H1 (cell line): Measurements from ENCODE around the gene EVI5. TPM values are rescaled to one million over a fixed set of nuclear protein-coding genes. Genes with fewer than 3 reads are reported as not detected.

Source experiments
- CTCF ChIA-PET: fragments of 300-600 bp; sonication (Branson Sonifier 250); formaldehyde crosslinking; loops from one replicate; lab custom pipeline; 2021; ENCODE audit not compliant: partially characterized antibody; lab: Charles Lee
- POLR2A ChIA-PET: fragments of 300-600 bp; sonication (Branson Sonifier 250); formaldehyde crosslinking; loops from one replicate; lab custom pipeline; 2021; ENCODE audit warnings: inconsistent platforms; ENCODE audit not compliant: partially characterized antibody; lab: Charles Lee
- DNase-seq, 2 experiments: peaks; one replicate each; pipeline versions ENCODE4 v3.0.0 to v3.0.0-alpha.2; 2010 to 2022; ENCODE audit warnings: low spot score in 2 of 2, low read depth in 1 of 2, mixed read lengths in 1 of 2
- FAIRE-seq: peaks from 2 replicates; lab custom pipeline; 2011; peaks lifted over from hg19 to GRCh38; lab: Jason Lieb, UNC
- H2AFZ ChIP-seq: 2 replicates; pipeline ENCODE4 v1.8.1; 2012; ENCODE audit warnings: low read length, inconsistent platforms
- H2AK5ac ChIP-seq: 2 replicates; pipeline ENCODE4 v1.6.1; 2013; ENCODE audit warnings: low read depth, low read length
- H2BK120ac ChIP-seq: replicated peaks from 2 replicates; pipeline ENCODE3; 2013; ENCODE audit warnings: low read depth, low read length, inconsistent platforms
- H2BK12ac ChIP-seq: 2 replicates; pipeline ENCODE4 v1.6.1; 2013; ENCODE audit warnings: low read depth, low read length
- H2BK15ac ChIP-seq: 2 replicates; pipeline ENCODE4 v1.6.1; 2013; ENCODE audit warnings: low read length
- H2BK20ac ChIP-seq: 2 replicates; pipeline ENCODE4 v1.6.1; 2013; ENCODE audit warnings: low read length
- H2BK5ac ChIP-seq: 2 replicates; pipeline ENCODE4 v1.6.1; 2013; ENCODE audit warnings: low read depth, low read length
- H3K14ac ChIP-seq: 2 replicates; pipeline ENCODE4 v1.6.1; 2013; ENCODE audit warnings: inconsistent platforms; ENCODE audit not compliant: insufficient read length
- H3K18ac ChIP-seq: 2 replicates; pipeline ENCODE4 v1.6.1; 2013; ENCODE audit warnings: low read length; ENCODE audit errors: extremely low read depth
- H3K23ac ChIP-seq: 2 replicates; pipeline ENCODE4 v1.6.1; 2013; ENCODE audit warnings: inconsistent platforms; ENCODE audit not compliant: insufficient read length
- H3K23me2 ChIP-seq: 2 replicates; pipeline ENCODE4 v1.6.1; 2013; ENCODE audit warnings: low read depth, low read length
- H3K27ac ChIP-seq: 2 replicates; pipeline ENCODE4 v1.6.1; 2011; ENCODE audit warnings: low read depth, low read length, inconsistent platforms
- H3K27me3 ChIP-seq, 4 experiments: replicated peaks in 1 of 4; 1 replicate in 1 of 4; 2 replicates in 3 of 4; pipeline versions ENCODE4 v1.6.1 to v1.8.1; 2011 to 2013; ENCODE audit warnings: low read length in 3 of 4, mild to moderate bottlenecking in 3 of 4, inconsistent platforms in 2 of 4, mixed read lengths in 2 of 4, moderate library complexity in 1 of 4; ENCODE audit not compliant: control insufficient read depth in 3 of 4, insufficient read depth in 3 of 4; ENCODE audit errors: extremely low read depth in 1 of 4
- H3K36me3 ChIP-seq, 4 experiments: 2 replicates each; pipeline versions ENCODE4 v1.6.1 to v1.8.1; 2011 to 2013; ENCODE audit warnings: mild to moderate bottlenecking in 4 of 4, low read length in 3 of 4, moderate library complexity in 2 of 4, control low read depth in 1 of 4, inconsistent platforms in 1 of 4; ENCODE audit not compliant: insufficient read depth in 4 of 4, control insufficient read depth in 2 of 4
- H3K4ac ChIP-seq: replicated peaks from 2 replicates; pipeline ENCODE3; 2013; ENCODE audit warnings: low read length, low read depth, mixed read lengths, inconsistent platforms; ENCODE audit not compliant: insufficient read length
- H3K4me1 ChIP-seq, 4 experiments: replicated peaks in 1 of 4; 1 replicate in 1 of 4; 2 replicates in 3 of 4; pipeline versions ENCODE4 v1.6.1 to v1.8.1; 2011 to 2013; ENCODE audit warnings: low read length in 3 of 4, inconsistent platforms in 2 of 4, mixed read lengths in 1 of 4; ENCODE audit not compliant: insufficient read depth in 4 of 4, control insufficient read depth in 3 of 4
- H3K4me2 ChIP-seq, 2 experiments: 2 replicates each; pipeline versions ENCODE4 v1.6.1 to v1.8.1; 2011 to 2013; ENCODE audit warnings: low read depth in 2 of 2, low read length in 2 of 2, control low read depth in 1 of 2, inconsistent platforms in 1 of 2, mild to moderate bottlenecking in 1 of 2; ENCODE audit not compliant: insufficient read depth in 1 of 2
- H3K4me3 ChIP-seq, 4 experiments: fragments of 200-600, 300-600 bp in 1 of 4; sonication (generic), shearing (Covaris generic), sonication (Bioruptor Twin) in 1 of 4; 2 replicates each; pipeline versions ENCODE4 v1.5.1 to v1.8.1; 2011 to 2016; ENCODE audit warnings: low read length in 4 of 4, low read depth in 3 of 4, control low read depth in 2 of 4, inconsistent platforms in 2 of 4, mild to moderate bottlenecking in 2 of 4, mixed read lengths in 1 of 4, moderate library complexity in 1 of 4; ENCODE audit not compliant: insufficient read depth in 2 of 4; ENCODE audit errors: extremely low read depth in 1 of 4
- H3K56ac ChIP-seq: replicated peaks from 2 replicates; pipeline ENCODE3; 2013; ENCODE audit warnings: low read depth, mild to moderate bottlenecking, mixed read lengths, low read length, inconsistent platforms; ENCODE audit not compliant: insufficient read length
- H3K79me1 ChIP-seq: 2 replicates; pipeline ENCODE4 v1.6.1; 2013; ENCODE audit warnings: low read depth, low read length, control low read depth
- H3K79me2 ChIP-seq, 2 experiments: 2 replicates each; pipeline versions ENCODE4 v1.6.1 to v1.8.1; 2012 to 2013; ENCODE audit warnings: low read length in 2 of 2, mild to moderate bottlenecking in 2 of 2, inconsistent platforms in 1 of 2; ENCODE audit not compliant: insufficient read depth in 2 of 2, control insufficient read depth in 1 of 2
- H3K9ac ChIP-seq, 4 experiments: replicated peaks in 1 of 4; 1 replicate in 1 of 4; 2 replicates in 3 of 4; pipeline versions ENCODE4 v1.6.1 to v1.8.1; 2011 to 2013; ENCODE audit warnings: low read depth in 3 of 4, low read length in 3 of 4, control low read depth in 2 of 4, mild to moderate bottlenecking in 2 of 4, moderate library complexity in 2 of 4, inconsistent platforms in 1 of 4; ENCODE audit errors: extremely low read depth in 1 of 4
- H3K9me3 ChIP-seq, 2 experiments: 2 replicates each; pipeline versions ENCODE4 v1.6.1 to v1.8.1; 2012 to 2013; ENCODE audit warnings: mild to moderate bottlenecking in 2 of 2, moderate library complexity in 2 of 2, control low read depth in 1 of 2, inconsistent platforms in 1 of 2, low read depth in 1 of 2, low read length in 1 of 2, mixed read lengths in 1 of 2; ENCODE audit not compliant: insufficient read depth in 2 of 2
- H4K20me1 ChIP-seq, 2 experiments: replicated peaks in 1 of 2; 2 replicates each; pipeline versions ENCODE3 to v1.8.1; 2011 to 2013; ENCODE audit warnings: inconsistent platforms in 2 of 2, low read length in 2 of 2, mild to moderate bottlenecking in 1 of 2; ENCODE audit not compliant: insufficient read depth in 2 of 2, control insufficient read depth in 1 of 2
- H4K5ac ChIP-seq: 2 replicates; pipeline ENCODE4 v1.6.1; 2013; ENCODE audit warnings: low read length, low read depth, mixed read lengths, inconsistent platforms; ENCODE audit not compliant: insufficient read length
- H4K8ac ChIP-seq: 2 replicates; pipeline ENCODE4 v1.8.0; 2013; ENCODE audit warnings: mild to moderate bottlenecking, moderate library complexity, low read length, inconsistent platforms; ENCODE audit not compliant: insufficient read depth; ENCODE audit errors: extremely low read depth
- H4K91ac ChIP-seq: replicated peaks from 2 replicates; pipeline ENCODE3; 2013; ENCODE audit warnings: low read length, mixed read lengths, inconsistent platforms; ENCODE audit not compliant: insufficient read length
- ATF2 ChIP-seq: IDR thresholded peaks from 2 replicates; pipeline ENCODE4 v1.6.1; 2012; ENCODE audit warnings: low read length, inconsistent platforms
- EGR1 ChIP-seq: IDR thresholded peaks from 2 replicates; pipeline ENCODE4 v1.6.1; 2011; ENCODE audit warnings: low read depth, low read length, borderline replicate concordance
- FOSL1 ChIP-seq: IDR thresholded peaks from 2 replicates; pipeline ENCODE4 v1.6.1; 2011; ENCODE audit warnings: mild to moderate bottlenecking, low read depth, low read length, moderate library complexity; ENCODE audit not compliant: insufficient read depth
- GTF2F1 ChIP-seq: IDR thresholded peaks from 2 replicates; pipeline ENCODE4 v1.6.1; 2012; ENCODE audit warnings: low read depth, low read length, improper control_type of control experiment, borderline replicate concordance
- HDAC2 ChIP-seq, 2 experiments: fragments of 300-600 bp in 1 of 2; sonication (generic) in 1 of 2; IDR thresholded peaks; 2 replicates each; pipeline ENCODE4 v1.6.1; 2011 to 2012; ENCODE audit warnings: low read depth in 2 of 2, low read length in 2 of 2, mild to moderate bottlenecking in 2 of 2, moderate library complexity in 2 of 2, borderline replicate concordance in 1 of 2, inconsistent platforms in 1 of 2
- JUND ChIP-seq: IDR thresholded peaks from 2 replicates; pipeline ENCODE4 v1.6.1; 2011; ENCODE audit warnings: mild to moderate bottlenecking, improper control_type of control experiment, low read length
- MAFK ChIP-seq: IDR thresholded peaks from 2 replicates; pipeline ENCODE4 v1.6.1; 2012; ENCODE audit warnings: low read depth, mild to moderate bottlenecking, improper control_type of control experiment, low read length
- POLR2AphosphoS5 ChIP-seq: IDR thresholded peaks from 2 replicates; pipeline ENCODE4 v1.6.1; 2011; ENCODE audit warnings: low read depth, low read length
- RAD21 ChIP-seq, 2 experiments: IDR thresholded peaks in 1 of 2; conservative IDR thresholded peaks in 1 of 2; 2 replicates each; pipeline ENCODE4 v1.6.1; 2011; ENCODE audit warnings: low read depth in 2 of 2, low read length in 2 of 2, improper control_type of control experiment in 1 of 2, inconsistent platforms in 1 of 2, mild to moderate bottlenecking in 1 of 2, moderate library complexity in 1 of 2
- SIRT6 ChIP-seq: IDR thresholded peaks from one replicate; pipeline ENCODE4 v1.7.1; 2012; ENCODE audit warnings: low read length, inconsistent platforms
- ZNF274 ChIP-seq: IDR thresholded peaks from 2 replicates; pipeline ENCODE4 v1.7.0; 2012; ENCODE audit warnings: low read length, borderline replicate concordance; ENCODE audit errors: extremely low read depth
- WGBS, 2 experiments: shearing (Covaris generic) in 1 of 2; methylation state at CpG; one replicate each; pipeline versions ENCODE4 v1.1.6 to v1.1.7; 2013 to 2015; ENCODE audit warnings: low lambda C conversion rate in 2 of 2, mixed read lengths in 2 of 2, inconsistent platforms in 1 of 2, low coverage in 1 of 2, missing lambda C conversion rate in 1 of 2; ENCODE audit not compliant: insufficient replicate concordance in 2 of 2, insufficient coverage in 1 of 2, insufficient read length in 1 of 2; ENCODE audit errors: extremely low coverage in 1 of 2, missing lambda C conversion rate in 1 of 2; 5-methylcytosine and 5-hydroxymethylcytosine counted together
- polyA plus RNA-seq, 7 experiments: library from polyadenylated mRNA; depleted of rRNA in 3 of 7; stranded (reverse) in 5 of 7; unstranded in 2 of 7; fragments of >200 nt in 5 of 7; fragments of 200-250 nt in 2 of 7; gene quantifications; 1 replicate in 5 of 7; 2 replicates in 1 of 7; 4 replicates in 1 of 7; pipeline versions ENCODE4 v1.2.1 to v1.2.3, GENCODE V29; 2011 to 2013; ENCODE audit warnings: missing spikeins in 2 of 7, mixed read lengths in 2 of 7
- total RNA-seq: library from RNA; stranded (reverse); fragmentation: NEBNext Ultra II Directional; extraction: Animal tissue kit (Norgen Biotek cat#: 25700); gene quantifications from 2 replicates; pipeline ENCODE4 v1.2.1, GENCODE V29; 2021

EVI5 gene
- total and polyA plus RNA-seq, 2 of the 8 experiments (the other 6 are each of a cell fraction or from before 2014, with no cell fraction given), result 1.7 to 13.7 TPM

DNA sequence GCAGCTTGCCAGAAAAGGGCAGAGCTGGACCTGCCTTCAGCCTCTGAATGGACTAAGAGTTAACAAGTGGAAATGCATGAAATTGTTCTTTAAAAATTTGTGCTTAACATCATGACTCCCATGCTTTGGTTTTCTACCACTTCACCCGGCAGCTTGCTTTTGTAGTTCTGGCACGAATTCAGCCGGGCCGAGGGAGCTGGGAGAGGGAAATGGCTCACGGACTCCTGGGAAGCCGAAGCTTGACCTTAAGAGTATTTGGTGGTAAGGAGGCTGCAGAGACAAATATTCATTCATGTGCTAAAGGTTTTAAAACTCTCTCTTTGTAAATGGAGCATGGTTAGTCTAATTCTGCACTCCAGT is 281.0 kb downstream of the EVI5 start:
- no peak overlapping the region for H2BK15ac ChIP-seq
- no peak overlapping the region for H3K14ac ChIP-seq
- no peak overlapping the region for H3K4me3 ChIP-seq
- H4K5ac ChIP-seq, result no peak overlapping the region
- ChIA-PET CTCF (interaction anchor here (1.0 kb wide), 1 partner anchor 194 kb away, joined by 3 read pairs; no protein-coding TSS in a partner anchor), POLR2A (interaction anchor here (1.2 kb wide), 1 partner anchor 13 kb away, joined by 3 read pairs; no protein-coding TSS in a partner anchor)
- no peak overlapping the region for H3K4me2 ChIP-seq
- H4K20me1 ChIP-seq, result no peaks in the 10 kb centered on the region
- no peak overlapping the region for H2AFZ ChIP-seq
- H2BK120ac ChIP-seq, result no peak overlapping the region
- no peaks in the 10 kb centered on the region for H3K36me3 ChIP-seq
- H3K79me1 ChIP-seq, result no peaks in the 10 kb centered on the region
- H3K79me2 ChIP-seq, result no peaks in the 10 kb centered on the region
- H3K27me3 ChIP-seq, result no peaks in the 10 kb centered on the region
- WGBS, 2 experiments, result 82% methylated on average over 6 of the region's 6 CpGs; no CpG with 5 or more reads in 1 of the 2 experiments
- no peak overlapping the region for H3K9ac ChIP-seq
- no peak overlapping the region for H4K91ac ChIP-seq
- H2BK20ac ChIP-seq, result no peak overlapping the region
- no peak overlapping the region for H2AK5ac ChIP-seq
- no peaks in the 10 kb centered on the region for H3K9me3 ChIP-seq
- no peak overlapping the region for H3K18ac ChIP-seq
- H3K4me1 ChIP-seq, result no peaks in the 10 kb centered on the region
- no peak for DNase-seq
- H3K56ac ChIP-seq, result no peak overlapping the region
- FAIRE-seq, result no peak
- H3K4ac ChIP-seq, result no peak overlapping the region
- no peaks in the 10 kb centered on the region for H3K23me2 ChIP-seq
- H3K23ac ChIP-seq, result no peak overlapping the region
- no peak overlapping the region for H3K27ac ChIP-seq
- no peak overlapping the region for H4K8ac ChIP-seq
- H2BK5ac ChIP-seq, result no peak overlapping the region
- no peak overlapping the region for H2BK12ac ChIP-seq
- TF ChIP-seq GTF2F1 (no peak), ZNF274 (no peak), ATF2 (no peak), EGR1 (no peak), HDAC2 (IDR thresholded peaks at IDR 0.05; ENCODE audit: borderline replicate concordance in 1 of 2, low read depth in 2 of 2, low read length in 2 of 2) (no peak), FOSL1 (no peak), SIRT6 (no peak), RAD21 (IDR thresholded peaks at IDR 0.05 in 1 of 2, conservative IDR thresholded peaks at IDR 0.05 in 1 of 2; ENCODE audit: low read depth in 2 of 2, low read length in 2 of 2) (no peak), POLR2AphosphoS5 (no peak), JUND (no peak), MAFK (no peak)
